B cell (primary cell): ENCODE data around the gene MYO5C. TPM values are rescaled to one million over a fixed set of nuclear protein-coding genes. Genes with fewer than 3 reads are reported as not detected.

Experiments used
- ATAC-seq: fragments of 200-7000 bp; cut with Tn5 transposase; one replicate; pipeline ENCODE4 v1.10.0; 2021; ENCODE audit warnings: low read depth, mild to moderate bottlenecking, moderate number of reproducible peaks, moderate library complexity
- CTCF ChIA-PET: fragments of 350-600 bp; sonication (Branson Sonifier 250); formaldehyde crosslinking; loops from one replicate; lab custom pipeline; 2021; ENCODE audit warnings: antibody characterized with exemption, inconsistent platforms; lab: Charles Lee
- POLR2A ChIA-PET: fragments of 350-600 bp; sonication (Branson Sonifier 250); formaldehyde crosslinking; loops from one replicate; lab custom pipeline; 2021; ENCODE audit warnings: antibody characterized with exemption; lab: Charles Lee
- DNase-seq: peaks from one replicate; pipeline ENCODE4 v3.0.0; 2013
- H2AFZ ChIP-seq: 2 replicates; pipeline ENCODE4 v1.6.1; 2012; ENCODE audit warnings: mild to moderate bottlenecking, low read depth, low read length; ENCODE audit not compliant: insufficient read depth, poor library complexity, severe bottlenecking
- H3K27ac ChIP-seq, 2 donors: 1 replicate in 1 of 2; 2 replicates in 1 of 2; pipeline ENCODE4 v1.5.1; 2012 to 2013; ENCODE audit warnings: low read length in 2 of 2, mild to moderate bottlenecking in 2 of 2, moderate library complexity in 1 of 2
- H3K27me3 ChIP-seq, 4 experiments: fragments of 200-600 bp in 1 of 4; sonication (generic) in 1 of 4; replicated peaks in 1 of 4; 1 replicate in 2 of 4; 2 replicates in 2 of 4; pipeline versions ENCODE4 v1.6.1 to v1.7.0; 2013 to 2016; ENCODE audit warnings: low read length in 3 of 4, mild to moderate bottlenecking in 2 of 4, mixed read lengths in 1 of 4, moderate library complexity in 1 of 4; ENCODE audit not compliant: insufficient read depth in 4 of 4, control insufficient read depth in 3 of 4; ENCODE audit errors: control extremely low read depth in 1 of 4
- H3K36me3 ChIP-seq, 2 experiments: replicated peaks in 1 of 2; 1 replicate in 1 of 2; 2 replicates in 1 of 2; pipeline versions ENCODE4 v1.6.1 to v1.7.1; 2013; ENCODE audit warnings: low read length in 1 of 2; ENCODE audit not compliant: insufficient read depth in 2 of 2, control insufficient read depth in 1 of 2; ENCODE audit errors: control extremely low read depth in 1 of 2, extremely low read depth in 1 of 2
- H3K4me1 ChIP-seq, 2 donors: fragments of 200-600 bp in 1 of 2; sonication (generic) in 1 of 2; 1 replicate in 1 of 2; 2 replicates in 1 of 2; pipeline versions ENCODE4 v1.5.1 to v1.6.1; 2013 to 2017; ENCODE audit warnings: low read length in 2 of 2; ENCODE audit not compliant: control insufficient read depth in 2 of 2, insufficient read depth in 2 of 2
- H3K4me2 ChIP-seq: replicated peaks from 2 replicates; pipeline ENCODE3; 2012; ENCODE audit warnings: mild to moderate bottlenecking, low read depth, low read length; ENCODE audit not compliant: poor library complexity, severe bottlenecking
- H3K4me3 ChIP-seq, 5 experiments: fragments of 200-600 bp in 1 of 5; sonication (generic) in 1 of 5; 1 replicate in 3 of 5; 2 replicates in 2 of 5; pipeline versions ENCODE4 v1.5.1 to v1.7.0; 2011 to 2016; ENCODE audit warnings: low read length in 4 of 5, mild to moderate bottlenecking in 4 of 5, low read depth in 2 of 5, control low read depth in 1 of 5, moderate library complexity in 1 of 5; ENCODE audit not compliant: insufficient read depth in 1 of 5; ENCODE audit errors: control extremely low read depth in 1 of 5, extremely low read depth in 1 of 5
- H3K79me2 ChIP-seq: fragments of 200-600 bp; sonication (generic); one replicate; pipeline ENCODE4 v1.6.0; 2016; ENCODE audit warnings: low read length; ENCODE audit not compliant: control insufficient read depth, insufficient read depth
- H3K9ac ChIP-seq: fragments of 200-600 bp; sonication (generic); 2 replicates; pipeline ENCODE4 v1.6.1; 2017; ENCODE audit warnings: mild to moderate bottlenecking, low read length, moderate library complexity
- H3K9me3 ChIP-seq, 3 donors: one replicate each; pipeline versions ENCODE4 v1.6.1 to v1.7.1; 2013; ENCODE audit warnings: low read length in 2 of 3; ENCODE audit not compliant: control insufficient read depth in 2 of 3, insufficient read depth in 1 of 3; ENCODE audit errors: control extremely low read depth in 1 of 3
- H4K20me1 ChIP-seq: 2 replicates; pipeline ENCODE4 v1.6.0; 2012; ENCODE audit warnings: mild to moderate bottlenecking, low read length; ENCODE audit not compliant: insufficient read depth, control insufficient read depth, poor library complexity, severe bottlenecking
- H3K27ac Mint-ChIP-seq: one replicate; pipeline ENCODE4 v1.8.0; 2021; ENCODE audit warnings: mixed read lengths
- H3K27me3 Mint-ChIP-seq: one replicate; pipeline ENCODE4 v1.8.0; 2021; ENCODE audit warnings: mixed read lengths
- H3K4me1 Mint-ChIP-seq: one replicate; pipeline ENCODE4 v1.8.0; 2021; ENCODE audit warnings: mixed read lengths
- H3K4me3 Mint-ChIP-seq: one replicate; pipeline ENCODE4 v1.8.0; 2021; ENCODE audit warnings: mixed read lengths
- H3K9me3 Mint-ChIP-seq: one replicate; pipeline ENCODE4 v1.8.0; 2022; ENCODE audit warnings: mixed read lengths; ENCODE audit not compliant: insufficient read depth
- EZH2 ChIP-seq: IDR thresholded peaks from 2 replicates; pipeline ENCODE4 v1.6.1; 2012; ENCODE audit warnings: borderline replicate concordance, low read depth, mild to moderate bottlenecking, moderate library complexity, low read length; ENCODE audit not compliant: insufficient read depth, poor library complexity, severe bottlenecking
- WGBS: methylation state at CpG from one replicate; pipeline ENCODE4 v1.1.5; 2013; ENCODE audit warnings: missing lambda C conversion rate; ENCODE audit not compliant: insufficient coverage; 5-methylcytosine and 5-hydroxymethylcytosine counted together
- intact Hi-C: fragments of 100-400 bp; cut with micrococcal nuclease; formaldehyde crosslinking; loops from one replicate; pipeline ENCODE4 v1.10.0; 2022
- polyA plus RNA-seq: library from polyadenylated mRNA; depleted of rRNA; stranded (reverse); fragments of >200 nt; gene quantifications from 2 replicates; pipeline ENCODE4 v1.2.3, GENCODE V29; 2012
- total RNA-seq, 2 donors: library from RNA; stranded (reverse); fragments of 120-200 nt in 1 of 2; gene quantifications; 1 replicate in 1 of 2; 2 replicates in 1 of 2; pipeline versions ENCODE4 v1.2.3 to v1.2.4, GENCODE V29; 2013 to 2022
- TF ChIP-seq, protein P1 (sequence below): fragments of 200-600 bp; IDR thresholded peaks from one replicate; pipeline ENCODE4 v1.8.0; 2022; ENCODE audit warnings: antibody characterized with exemption, mild to moderate bottlenecking

The MYO5C gene
- total and polyA plus RNA-seq, 2 donors (not counting 1 experiment from before 2014, with no cell fraction given): 0.54 to 4.5 TPM

DNA sequence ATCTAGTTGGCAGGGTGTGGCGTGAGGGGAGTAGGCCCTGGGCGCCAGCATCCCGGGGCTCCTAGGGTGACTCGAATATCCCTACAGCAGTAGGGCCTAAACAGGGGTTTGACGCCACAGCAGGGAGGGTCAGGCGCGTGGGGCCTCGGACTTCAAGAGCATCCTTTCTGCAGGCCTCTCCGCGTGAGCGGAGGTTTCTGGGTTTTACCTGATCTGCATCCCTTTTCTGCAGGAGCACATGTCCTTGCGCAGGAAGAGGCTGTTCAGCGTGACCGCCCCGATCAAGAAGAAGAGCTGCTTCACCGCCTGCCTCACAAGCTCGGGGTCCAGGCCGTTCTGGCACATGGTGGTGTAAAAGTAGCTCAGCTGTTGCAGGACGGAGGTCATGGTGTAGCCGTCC lies 90.9 kb downstream of the MYO5C start:
- intact Hi-C loops: no loop called here
- Mint-ChIP-seq H3K4me1 (no peaks in the 10 kb centered on the region), H3K9me3 (no peaks in the 10 kb centered on the region), H3K27me3 (no peaks in the 10 kb centered on the region), H3K27ac (no peak overlapping the region), H3K4me3 (no peak overlapping the region)
- no peak overlapping the region for H3K9ac ChIP-seq
- TF ChIP-seq, protein P1, sequence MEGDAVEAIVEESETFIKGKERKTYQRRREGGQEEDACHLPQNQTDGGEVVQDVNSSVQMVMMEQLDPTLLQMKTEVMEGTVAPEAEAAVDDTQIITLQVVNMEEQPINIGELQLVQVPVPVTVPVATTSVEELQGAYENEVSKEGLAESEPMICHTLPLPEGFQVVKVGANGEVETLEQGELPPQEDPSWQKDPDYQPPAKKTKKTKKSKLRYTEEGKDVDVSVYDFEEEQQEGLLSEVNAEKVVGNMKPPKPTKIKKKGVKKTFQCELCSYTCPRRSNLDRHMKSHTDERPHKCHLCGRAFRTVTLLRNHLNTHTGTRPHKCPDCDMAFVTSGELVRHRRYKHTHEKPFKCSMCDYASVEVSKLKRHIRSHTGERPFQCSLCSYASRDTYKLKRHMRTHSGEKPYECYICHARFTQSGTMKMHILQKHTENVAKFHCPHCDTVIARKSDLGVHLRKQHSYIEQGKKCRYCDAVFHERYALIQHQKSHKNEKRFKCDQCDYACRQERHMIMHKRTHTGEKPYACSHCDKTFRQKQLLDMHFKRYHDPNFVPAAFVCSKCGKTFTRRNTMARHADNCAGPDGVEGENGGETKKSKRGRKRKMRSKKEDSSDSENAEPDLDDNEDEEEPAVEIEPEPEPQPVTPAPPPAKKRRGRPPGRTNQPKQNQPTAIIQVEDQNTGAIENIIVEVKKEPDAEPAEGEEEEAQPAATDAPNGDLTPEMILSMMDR: no peak
- TF ChIP-seq EZH2: no peak
- no peak overlapping the region for H3K27ac ChIP-seq
- ChIA-PET CTCF (no interaction called here), POLR2A (interaction anchor here (0.5 kb wide), 1 partner anchor 16 kb away, joined by 3 read pairs; no protein-coding TSS in a partner anchor)
- ATAC-seq: no peak
- H3K4me2 ChIP-seq: no peak overlapping the region
- H3K36me3 ChIP-seq: peaks cover 0 to 3% of the 10 kb centered on the region in 2 experiments
- H3K4me1 ChIP-seq: no peaks in the 10 kb centered on the region
- no peaks in the 10 kb centered on the region for H4K20me1 ChIP-seq
- H2AFZ ChIP-seq: no peak overlapping the region
- 96% methylated on average over 20 of the region's 20 CpGs for WGBS
- H3K9me3 ChIP-seq: no peaks in the 10 kb centered on the region
- no peaks in the 10 kb centered on the region for H3K79me2 ChIP-seq
- DNase-seq: no peak
- H3K27me3 ChIP-seq: no peaks in the 10 kb centered on the region
- no peak overlapping the region for H3K4me3 ChIP-seq

DNA sequence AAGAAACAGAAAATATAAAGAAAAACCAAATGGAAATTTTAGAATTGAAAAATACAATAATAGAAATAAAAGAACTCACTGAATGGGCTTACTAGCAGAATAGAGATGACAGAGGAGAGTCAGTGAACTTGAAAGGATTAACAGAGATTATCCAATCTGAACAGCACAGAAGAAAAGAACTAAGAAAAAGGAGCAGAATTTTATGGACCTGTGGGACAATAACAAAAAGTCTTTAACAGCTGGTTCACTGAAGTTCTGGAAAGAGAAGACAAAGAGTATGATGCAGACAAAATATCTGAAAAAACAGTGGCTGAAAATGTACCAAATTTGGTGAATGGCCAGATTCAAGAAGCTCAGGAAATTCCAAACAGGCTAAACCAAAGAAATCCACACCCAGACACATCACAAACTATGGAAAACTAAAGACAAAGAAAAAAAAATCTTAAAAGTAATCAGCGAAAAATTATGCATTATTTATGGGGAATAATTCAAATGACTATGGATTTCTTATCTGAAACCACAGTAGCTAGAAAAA lies 94.7 kb downstream of the MYO5C start:
- no peak overlapping the region for H3K4me3 Mint-ChIP-seq
- Histone ChIP-seq H3K4me3 (no peak overlapping the region), H4K20me1 (no peaks in the 10 kb centered on the region), H3K36me3 (peaks cover 0 to 8% of the 10 kb centered on the region in 2 experiments), H3K9ac (no peak overlapping the region), H3K4me1 (no peaks in the 10 kb centered on the region), H2AFZ (no peak overlapping the region), H3K4me2 (no peak overlapping the region), H3K79me2 (no peaks in the 10 kb centered on the region), H3K9me3 (no peaks in the 10 kb centered on the region), H3K27me3 (no peaks in the 10 kb centered on the region), H3K27ac (no peak overlapping the region)
- WGBS: no CpG with 5 or more reads among the region's 1 CpG
- no peak overlapping the region for H3K27ac Mint-ChIP-seq
- H3K9me3 Mint-ChIP-seq: no peaks in the 10 kb centered on the region
- ChIA-PET CTCF (interaction anchor here (1.0 to 1.8 kb wide), 2 partner anchors 22 to 24 kb away, joined by 3 to 7 read pairs; no protein-coding TSS in a partner anchor), POLR2A (no interaction called here)
- TF ChIP-seq EZH2: no peak
- TF ChIP-seq, protein P1: no peak
- no peaks in the 10 kb centered on the region for H3K27me3 Mint-ChIP-seq
- DNase-seq (no peak), ATAC-seq (no peak)
- no peaks in the 10 kb centered on the region for H3K4me1 Mint-ChIP-seq
- intact Hi-C loops: no loop called here
